Large intestine (tissue), 3 donors: ENCODE measurements around the gene ZFC3H1. TPM values are rescaled to one million over a fixed set of nuclear protein-coding genes. Genes with fewer than 3 reads are reported as not detected.
A peak's percentile ranks its signal among the peaks of the same experiment; 100 is the strongest.

Experiments
- DNase-seq, 2 donors: peaks; one replicate each; pipeline versions ENCODE4 v3.0.0 to v3.0.0-alpha.2; 2013
- H3K27ac ChIP-seq: one replicate; pipeline ENCODE4 v1.5.1; 2013; ENCODE audit warnings: low read length
- H3K27me3 ChIP-seq: 2 replicates; pipeline ENCODE4 v1.6.1; 2013; ENCODE audit warnings: low read length; ENCODE audit not compliant: control insufficient read depth, insufficient read depth
- H3K36me3 ChIP-seq: 2 replicates; pipeline ENCODE4 v1.6.1; 2013; ENCODE audit warnings: low read length; ENCODE audit not compliant: control insufficient read depth, insufficient read depth
- H3K4me1 ChIP-seq: one replicate; pipeline ENCODE4 v1.6.1; 2013; ENCODE audit warnings: low read length; ENCODE audit not compliant: control insufficient read depth, insufficient read depth
- H3K4me3 ChIP-seq: one replicate; pipeline ENCODE4 v1.5.1; 2013; ENCODE audit warnings: low read length
- H3K9me3 ChIP-seq: one replicate; pipeline ENCODE4 v1.6.1; 2013; ENCODE audit warnings: mild to moderate bottlenecking, low read depth, low read length, moderate library complexity; ENCODE audit not compliant: control insufficient read depth
- WGBS: methylation state at CpG from one replicate; pipeline ENCODE4 v1.1.5; 2013; ENCODE audit warnings: low lambda C conversion rate; ENCODE audit not compliant: insufficient coverage; 5-methylcytosine and 5-hydroxymethylcytosine counted together
- polyA plus RNA-seq: library from polyadenylated mRNA; unstranded; fragments of 120-200 nt; gene quantifications from one replicate; pipeline ENCODE4 v1.2.1, GENCODE V29; 2013

ZFC3H1 gene
- polyA plus RNA-seq, 1 donor = 86.3 TPM

GRCh38 chr12:71641390-71641789 lies 22.3 kb downstream of the ZFC3H1 start:
- H3K27ac ChIP-seq = no peak overlapping the region
- peaks cover 44% of the 10 kb centered on the region for H3K36me3 ChIP-seq
- no peak for DNase-seq
- no peaks in the 10 kb centered on the region for H3K27me3 ChIP-seq
- H3K9me3 ChIP-seq = no peaks in the 10 kb centered on the region
- 100% methylated on average over 1 of the region's 2 CpGs for WGBS
- H3K4me1 ChIP-seq = no peaks in the 10 kb centered on the region
- no peak overlapping the region for H3K4me3 ChIP-seq

- H3K27ac ChIP-seq = no peak overlapping the region
- H3K4me1 ChIP-seq = no peaks in the 10 kb centered on the region
- H3K4me3 ChIP-seq = no peak overlapping the region
- no peak for DNase-seq
- H3K9me3 ChIP-seq = no peaks in the 10 kb centered on the region
- 100% methylated on average over 1 of the region's 2 CpGs for WGBS
- H3K27me3 ChIP-seq = no peaks in the 10 kb centered on the region
- H3K36me3 ChIP-seq = peaks cover 49% of the 10 kb centered on the region
Measured at GRCh38 chr12:71640316-71640715, 23.3 kb downstream of the ZFC3H1 start.

DNA sequence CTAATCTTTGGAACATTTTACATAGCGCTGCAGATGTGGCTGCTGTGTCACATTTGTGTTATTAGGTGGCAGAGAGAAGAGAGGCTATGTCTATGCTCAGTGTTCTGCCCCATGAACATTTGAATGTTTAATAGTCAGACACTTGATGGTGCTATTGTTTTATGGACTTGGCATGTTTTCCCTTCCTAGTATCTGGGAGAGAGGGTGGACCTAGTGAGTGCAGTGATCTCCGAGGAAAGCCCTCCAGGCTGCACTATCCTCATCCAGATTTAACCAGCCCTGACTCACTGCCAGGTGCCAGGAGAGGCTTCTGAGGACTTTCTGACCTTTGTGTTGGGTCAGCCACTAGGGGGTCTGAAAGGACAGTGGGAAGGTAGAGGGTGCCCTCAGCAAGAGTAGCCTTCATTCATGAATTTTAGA lies 24.3 kb downstream of the ZFC3H1 start:
- no CpG with 5 or more reads among the region's 2 CpGs for WGBS
- H3K27me3 ChIP-seq = no peaks in the 10 kb centered on the region
- H3K36me3 ChIP-seq = peaks cover 50% of the 10 kb centered on the region
- no peak overlapping the region for H3K27ac ChIP-seq
- no peak overlapping the region for H3K4me3 ChIP-seq
- no peak for DNase-seq
- no peaks in the 10 kb centered on the region for H3K4me1 ChIP-seq
- no peaks in the 10 kb centered on the region for H3K9me3 ChIP-seq

GRCh38 chr12:71638499-71638898 lies 25.1 kb downstream of the ZFC3H1 start:
- DNase-seq = no peak
- peaks cover 55% of the 10 kb centered on the region for H3K36me3 ChIP-seq
- H3K27ac ChIP-seq = no peak overlapping the region
- H3K4me3 ChIP-seq = no peak overlapping the region
- H3K4me1 ChIP-seq = no peaks in the 10 kb centered on the region
- H3K27me3 ChIP-seq = no peaks in the 10 kb centered on the region
- no peaks in the 10 kb centered on the region for H3K9me3 ChIP-seq

DNA sequence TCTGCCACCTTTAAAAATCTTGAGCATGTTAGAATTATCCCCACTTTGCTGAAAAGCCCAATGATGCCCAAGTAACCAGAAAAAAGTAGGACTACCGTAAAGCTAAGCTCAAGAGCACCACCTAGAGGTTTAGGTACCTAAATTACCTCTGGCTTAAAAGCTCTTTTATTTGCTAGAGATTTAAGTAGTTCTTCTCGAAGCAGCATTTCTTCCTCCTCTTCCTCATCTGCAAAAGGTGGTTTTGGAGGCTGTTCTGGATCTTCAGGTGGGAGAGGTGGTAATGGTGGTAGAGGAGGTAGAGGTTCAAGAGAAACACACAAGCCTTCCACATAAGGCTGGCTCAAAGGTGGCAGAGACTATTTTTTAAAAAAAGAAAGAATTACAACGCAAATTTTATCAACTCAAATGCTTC lies 26.9 kb downstream of the ZFC3H1 start:
- Histone ChIP-seq H3K4me3 (no peak overlapping the region), H3K27me3 (no peaks in the 10 kb centered on the region), H3K27ac (no peak overlapping the region), H3K36me3 (peaks cover 57% of the 10 kb centered on the region), H3K4me1 (no peaks in the 10 kb centered on the region), H3K9me3 (no peaks in the 10 kb centered on the region)
- DNase-seq = peak; percentile 44 to 56
- 100% methylated on average over 1 of the region's 3 CpGs for WGBS

DNA sequence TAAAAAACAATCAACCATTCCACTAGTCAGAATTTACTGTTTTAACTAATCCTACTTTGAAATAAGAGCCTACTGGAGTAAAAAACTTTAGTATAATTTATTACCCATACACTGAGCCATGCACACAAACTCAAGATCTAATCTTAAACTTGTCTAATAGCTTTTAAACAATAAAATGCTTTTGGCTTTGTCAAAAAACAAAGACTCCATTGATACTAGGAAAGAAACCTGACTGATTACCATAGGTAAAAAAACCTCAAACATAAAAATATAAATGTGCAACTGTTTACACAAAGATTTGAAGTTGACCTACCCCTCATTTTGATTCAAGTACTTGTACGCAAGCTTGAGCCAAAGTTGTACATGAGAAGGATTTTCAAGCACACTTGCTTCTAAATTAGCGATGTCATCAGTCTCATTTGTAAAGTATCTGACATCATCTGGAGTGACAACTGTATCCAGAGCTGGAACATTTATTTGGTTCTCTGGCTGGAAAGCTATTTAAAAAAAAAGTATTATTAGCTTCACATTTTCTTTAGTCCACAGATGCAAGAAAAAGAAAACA lies 36.1 kb downstream of the ZFC3H1 start:
- WGBS = no CpG with 5 or more reads among the region's 2 CpGs
- no peaks in the 10 kb centered on the region for H3K9me3 ChIP-seq
- no peaks in the 10 kb centered on the region for H3K27me3 ChIP-seq
- DNase-seq = peak in 1 of 2 donors; percentile 44
- H3K27ac ChIP-seq = peak overlapping the region; percentile 13
- peaks cover 56% of the 10 kb centered on the region for H3K36me3 ChIP-seq
- no peak overlapping the region for H3K4me3 ChIP-seq
- peaks cover 9% of the 10 kb centered on the region for H3K4me1 ChIP-seq

- no peaks in the 10 kb centered on the region for H3K27me3 ChIP-seq
- H3K27ac ChIP-seq = no peak overlapping the region
- no peak overlapping the region for H3K4me3 ChIP-seq
- no peak for DNase-seq
- peaks cover 9% of the 10 kb centered on the region for H3K4me1 ChIP-seq
- no peaks in the 10 kb centered on the region for H3K9me3 ChIP-seq
- peaks cover 57% of the 10 kb centered on the region for H3K36me3 ChIP-seq
- WGBS = 26% methylated on average over 2 of the region's 3 CpGs
Measured at GRCh38 chr12:71626768-71627167, 36.9 kb downstream of the ZFC3H1 start.

DNA sequence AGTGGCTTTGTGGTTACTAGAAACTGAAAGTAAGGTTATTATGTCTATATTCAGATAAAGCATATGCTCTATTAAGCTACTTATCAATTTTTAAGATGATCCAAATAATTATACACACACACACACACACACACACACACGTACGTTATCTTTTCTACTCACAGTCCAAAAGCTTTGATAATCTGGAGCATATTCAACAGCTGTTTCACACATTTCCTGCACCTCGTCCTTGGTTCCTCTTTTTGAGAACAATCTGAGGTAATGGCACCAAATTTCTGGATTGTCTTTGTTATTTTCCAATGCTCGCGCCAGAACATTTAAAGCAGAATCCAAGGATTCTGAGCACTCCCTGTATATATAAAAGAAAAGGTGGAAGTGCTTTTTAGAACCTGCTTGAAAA lies 37.5 kb downstream of the ZFC3H1 start:
- WGBS = no CpG with 5 or more reads among the region's 5 CpGs
- DNase-seq = peak in 1 of 2 donors; percentile 41
- Histone ChIP-seq H3K4me3 (no peak overlapping the region), H3K4me1 (peaks cover 9% of the 10 kb centered on the region), H3K27me3 (no peaks in the 10 kb centered on the region), H3K9me3 (no peaks in the 10 kb centered on the region), H3K36me3 (peaks cover 57% of the 10 kb centered on the region), H3K27ac (no peak overlapping the region)

DNA sequence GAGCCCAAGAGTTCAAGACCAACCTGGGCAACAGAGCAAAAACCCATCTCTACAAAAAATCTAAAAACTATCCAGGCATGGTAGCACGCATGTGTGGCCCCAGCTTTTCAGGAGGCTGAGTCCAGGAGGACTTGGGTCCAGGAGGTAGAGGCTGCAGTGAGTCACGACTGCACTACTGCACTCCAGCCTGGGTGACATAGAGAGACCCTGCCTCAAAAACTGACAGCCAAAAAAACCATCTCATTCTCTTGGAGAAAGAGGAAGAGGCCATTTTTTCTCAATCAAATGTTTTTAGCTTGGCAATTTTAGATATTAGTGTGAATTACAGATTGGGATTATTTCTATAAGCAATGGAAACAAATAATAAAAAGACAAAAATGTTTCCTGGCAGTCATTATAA lies 38.2 kb downstream of the ZFC3H1 start:
- H3K27ac ChIP-seq = peak overlapping the region; percentile 24
- WGBS = no CpG with 5 or more reads among the region's 2 CpGs
- H3K4me3 ChIP-seq = no peak overlapping the region
- no peak for DNase-seq
- H3K9me3 ChIP-seq = no peaks in the 10 kb centered on the region
- peaks cover 9% of the 10 kb centered on the region for H3K4me1 ChIP-seq
- H3K27me3 ChIP-seq = no peaks in the 10 kb centered on the region
- H3K36me3 ChIP-seq = peaks cover 56% of the 10 kb centered on the region

DNA sequence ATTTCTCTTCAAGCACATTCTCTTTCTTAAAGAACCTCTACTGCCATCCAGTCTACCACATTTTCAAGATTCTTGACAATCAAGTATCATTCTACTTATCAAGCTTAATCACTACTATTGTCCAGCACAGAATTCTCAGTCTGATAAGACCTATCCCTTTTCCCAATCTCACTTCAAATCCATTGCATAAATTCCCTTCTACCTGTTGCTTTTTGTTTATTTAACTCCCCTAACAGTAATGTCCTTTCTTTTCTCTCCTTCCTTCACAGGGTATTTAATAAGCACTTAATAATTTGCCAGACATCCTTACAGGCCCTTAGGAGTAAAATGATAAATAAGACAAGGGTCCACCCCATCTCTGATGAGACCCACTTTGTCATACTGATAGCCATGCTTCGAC lies 41.7 kb downstream of the ZFC3H1 start:
- H3K27me3 ChIP-seq = no peaks in the 10 kb centered on the region
- no peaks in the 10 kb centered on the region for H3K9me3 ChIP-seq
- no peak overlapping the region for H3K27ac ChIP-seq
- DNase-seq = no peak
- H3K4me3 ChIP-seq = no peak overlapping the region
- peaks cover 59% of the 10 kb centered on the region for H3K36me3 ChIP-seq
- 100% methylated on average over 1 of the region's 1 CpG for WGBS
- H3K4me1 ChIP-seq = no peaks in the 10 kb centered on the region

GRCh38 chr12:71610031-71610795 lies 53.4 kb downstream of the ZFC3H1 start:
- H3K27me3 ChIP-seq = no peaks in the 10 kb centered on the region
- no peak overlapping the region for H3K27ac ChIP-seq
- H3K36me3 ChIP-seq = peaks cover 57% of the 10 kb centered on the region
- no peaks in the 10 kb centered on the region for H3K9me3 ChIP-seq
- WGBS = 86% methylated on average over 2 of the region's 6 CpGs
- DNase-seq = no peak
- H3K4me3 ChIP-seq = no peak overlapping the region
- H3K4me1 ChIP-seq = peaks cover 7% of the 10 kb centered on the region
